ENCODE results near the gene MRPL9.

MRPL9 gene

GRCh38 chr1:151728151-151729054 lies 34.9 kb downstream of the MRPL9 start:
- 79% methylated on average over 15 of the region's 19 CpGs for WGBS (ENCODE audit: insufficient coverage)
- Histone ChIP-seq H3K4me3 (ENCODE audit: control insufficient read depth in 1 of 7, extremely low read depth in 1 of 7, insufficient read depth in 4 of 7, low read depth in 2 of 7, low read length in 6 of 7) (no peak overlapping the region), H3K27ac (ENCODE audit: insufficient read depth in 1 of 2, low read depth in 1 of 2, low read length in 2 of 2, poor library complexity in 1 of 2, severe bottlenecking in 2 of 2) (no peak overlapping the region), H3K27me3 (replicated peaks in 2 of 5; ENCODE audit: control insufficient read depth in 4 of 5, insufficient read depth in 5 of 5, low read length in 4 of 5) (peaks cover 0 to 32% (median 10%) of the 10 kb centered on the region in 5 experiments), H3K9me3 (ENCODE audit: control extremely low read depth in 1 of 5, control insufficient read depth in 4 of 5, insufficient read depth in 2 of 5, low read depth in 1 of 5, low read length in 4 of 5) (no peaks in the 10 kb centered on the region), H3K4me1 (ENCODE audit: control extremely low read depth in 1 of 4, control insufficient read depth in 4 of 4, insufficient read depth in 4 of 4, low read length in 3 of 4) (no peaks in the 10 kb centered on the region), H3K36me3 (ENCODE audit: control insufficient read depth in 4 of 4, insufficient read depth in 4 of 4, low read length in 3 of 4) (no peaks in the 10 kb centered on the region)
- ChIA-PET POLR2A (no interaction called here), CTCF (interaction anchor here (1.0 to 1.5 kb wide), 4 partner anchors 31 to 280 kb away, joined by 3 to 4 read pairs (median 3); partner anchors contain the start of gene TUFT1)
- DNase-seq = no peak

GRCh38 chr1:151723726-151724370 lies 39.4 kb downstream of the MRPL9 start:
- Histone ChIP-seq H3K36me3 (ENCODE audit: control insufficient read depth in 4 of 4, insufficient read depth in 4 of 4, low read length in 3 of 4) (no peaks in the 10 kb centered on the region), H3K9me3 (ENCODE audit: control extremely low read depth in 1 of 5, control insufficient read depth in 4 of 5, insufficient read depth in 2 of 5, low read depth in 1 of 5, low read length in 4 of 5) (no peaks in the 10 kb centered on the region), H3K27me3 (replicated peaks in 2 of 5; ENCODE audit: control insufficient read depth in 4 of 5, insufficient read depth in 5 of 5, low read length in 4 of 5) (peaks cover 10 to 52% (median 24%) of the 10 kb centered on the region in 5 experiments), H3K27ac (ENCODE audit: insufficient read depth in 1 of 2, low read depth in 1 of 2, low read length in 2 of 2, poor library complexity in 1 of 2, severe bottlenecking in 2 of 2) (no peak overlapping the region), H3K4me1 (ENCODE audit: control extremely low read depth in 1 of 4, control insufficient read depth in 4 of 4, insufficient read depth in 4 of 4, low read length in 3 of 4) (peaks cover 11 to 22% (median 14%) of the 10 kb centered on the region in 4 experiments), H3K4me3 (ENCODE audit: control insufficient read depth in 1 of 7, extremely low read depth in 1 of 7, insufficient read depth in 4 of 7, low read depth in 2 of 7, low read length in 6 of 7) (no peak overlapping the region)
- WGBS (ENCODE audit: insufficient coverage) = 50% methylated on average over 1 of the region's 3 CpGs
- DNase-seq = no peak
- POLR2A ChIA-PET = no interaction called here
- CTCF ChIA-PET = interaction anchor here (4.4 kb wide), 1 partner anchor 10 kb away, joined by 18 read pairs; no protein-coding TSS in a partner anchor

GRCh38 chr1:151721788-151722510 lies 41.3 kb downstream of the MRPL9 start:
- Histone ChIP-seq H3K27me3 (replicated peaks in 2 of 5; ENCODE audit: control insufficient read depth in 4 of 5, insufficient read depth in 5 of 5, low read length in 4 of 5) (peaks cover 13 to 57% (median 41%) of the 10 kb centered on the region in 5 experiments), H3K4me1 (ENCODE audit: control extremely low read depth in 1 of 4, control insufficient read depth in 4 of 4, insufficient read depth in 4 of 4, low read length in 3 of 4) (peaks cover 14 to 22% (median 15%) of the 10 kb centered on the region in 4 experiments), H3K27ac (ENCODE audit: insufficient read depth in 1 of 2, low read depth in 1 of 2, low read length in 2 of 2, poor library complexity in 1 of 2, severe bottlenecking in 2 of 2) (no peak overlapping the region), H3K36me3 (ENCODE audit: control insufficient read depth in 4 of 4, insufficient read depth in 4 of 4, low read length in 3 of 4) (no peaks in the 10 kb centered on the region), H3K4me3 (ENCODE audit: control insufficient read depth in 1 of 7, extremely low read depth in 1 of 7, insufficient read depth in 4 of 7, low read depth in 2 of 7, low read length in 6 of 7) (peak overlapping the region; percentile 39 to 67 (median 51)), H3K9me3 (ENCODE audit: control extremely low read depth in 1 of 5, control insufficient read depth in 4 of 5, insufficient read depth in 2 of 5, low read depth in 1 of 5, low read length in 4 of 5) (no peaks in the 10 kb centered on the region)
- POLR2A ChIA-PET = no interaction called here
- WGBS (ENCODE audit: insufficient coverage) = 24% methylated on average over 11 of the region's 17 CpGs
- CTCF ChIA-PET = interaction anchor here (0.8 to 4.4 kb wide), 4 partner anchors 12 to 115 kb away, joined by 3 to 18 read pairs (median 5); no protein-coding TSS in a partner anchor
- no peak for DNase-seq

GRCh38 chr1:151720974-151721787 lies 42.1 kb downstream of the MRPL9 start, which contains the start of gene RIIAD1:
RIIAD1 (plus strand) TSS chr1:151721522; CDS start chr1:151721537, 15 bp downstream.
- H3K9me3 ChIP-seq (ENCODE audit: control extremely low read depth in 1 of 5, control insufficient read depth in 4 of 5, insufficient read depth in 2 of 5, low read depth in 1 of 5, low read length in 4 of 5) = no peaks in the 10 kb centered on the region
- CTCF ChIA-PET = interaction anchor here (1.0 to 1.5 kb wide), 5 partner anchors 12 to 186 kb away, joined by 3 to 8 read pairs (median 3); no protein-coding TSS in a partner anchor
- peaks cover 14 to 26% (median 16%) of the 10 kb centered on the region in 4 experiments for H3K4me1 ChIP-seq (ENCODE audit: control extremely low read depth in 1 of 4, control insufficient read depth in 4 of 4, insufficient read depth in 4 of 4, low read length in 3 of 4)
- no peak within 1 kb of the TSS for H3K27ac ChIP-seq (ENCODE audit: insufficient read depth in 1 of 2, low read depth in 1 of 2, low read length in 2 of 2, poor library complexity in 1 of 2, severe bottlenecking in 2 of 2)
- peak; percentile 31 to 61 (median 57) for DNase-seq
- peak within 1 kb of the TSS; percentile 39 to 85 (median 66) for H3K4me3 ChIP-seq (ENCODE audit: control insufficient read depth in 1 of 7, extremely low read depth in 1 of 7, insufficient read depth in 4 of 7, low read depth in 2 of 7, low read length in 6 of 7)
- POLR2A ChIA-PET = interaction anchor here (0.6 kb wide), 1 partner anchor 71 kb away, joined by 3 read pairs; no protein-coding TSS in a partner anchor
- WGBS (ENCODE audit: insufficient coverage) = 3% methylated on average over 33 of the region's 44 CpGs
- no peaks in the 10 kb centered on the region for H3K36me3 ChIP-seq (ENCODE audit: control insufficient read depth in 4 of 4, insufficient read depth in 4 of 4, low read length in 3 of 4)
- H3K27me3 ChIP-seq (replicated peaks in 2 of 5; ENCODE audit: control insufficient read depth in 4 of 5, insufficient read depth in 5 of 5, low read length in 4 of 5) = peaks cover 13 to 62% (median 48%) of the 10 kb centered on the region in 5 experiments

GRCh38 chr1:151720554-151720953 lies 42.7 kb downstream of the MRPL9 start:
- WGBS (ENCODE audit: insufficient coverage) = 13% methylated on average over 1 of the region's 5 CpGs
- Histone ChIP-seq H3K4me3 (ENCODE audit: control insufficient read depth in 1 of 7, extremely low read depth in 1 of 7, insufficient read depth in 4 of 7, low read depth in 2 of 7, low read length in 6 of 7) (peak overlapping the region in 6 of 7 experiments; percentile 42 to 85 (median 72)), H3K9me3 (ENCODE audit: control extremely low read depth in 1 of 5, control insufficient read depth in 4 of 5, insufficient read depth in 2 of 5, low read depth in 1 of 5, low read length in 4 of 5) (no peaks in the 10 kb centered on the region), H3K36me3 (ENCODE audit: control insufficient read depth in 4 of 4, insufficient read depth in 4 of 4, low read length in 3 of 4) (no peaks in the 10 kb centered on the region), H3K27me3 (replicated peaks in 2 of 5; ENCODE audit: control insufficient read depth in 4 of 5, insufficient read depth in 5 of 5, low read length in 4 of 5) (peaks cover 13 to 65% (median 51%) of the 10 kb centered on the region in 5 experiments), H3K4me1 (ENCODE audit: control extremely low read depth in 1 of 4, control insufficient read depth in 4 of 4, insufficient read depth in 4 of 4, low read length in 3 of 4) (peaks cover 14 to 27% (median 16%) of the 10 kb centered on the region in 4 experiments), H3K27ac (ENCODE audit: insufficient read depth in 1 of 2, low read depth in 1 of 2, low read length in 2 of 2, poor library complexity in 1 of 2, severe bottlenecking in 2 of 2) (no peak overlapping the region)
- DNase-seq = peak in 2 of 3 donors; percentile 57 to 58
- ChIA-PET POLR2A (interaction anchor here (0.6 kb wide), 1 partner anchor 70 kb away, joined by 3 read pairs; no protein-coding TSS in a partner anchor), CTCF (interaction anchor here (1.0 to 1.5 kb wide), 5 partner anchors 13 to 185 kb away, joined by 3 to 8 read pairs (median 3); no protein-coding TSS in a partner anchor)

- Histone ChIP-seq H3K4me1 (ENCODE audit: control extremely low read depth in 1 of 4, control insufficient read depth in 4 of 4, insufficient read depth in 4 of 4, low read length in 3 of 4) (peaks cover 14 to 27% (median 16%) of the 10 kb centered on the region in 4 experiments), H3K27me3 (replicated peaks in 2 of 5; ENCODE audit: control insufficient read depth in 4 of 5, insufficient read depth in 5 of 5, low read length in 4 of 5) (peaks cover 13 to 69% (median 51%) of the 10 kb centered on the region in 5 experiments), H3K27ac (ENCODE audit: insufficient read depth in 1 of 2, low read depth in 1 of 2, low read length in 2 of 2, poor library complexity in 1 of 2, severe bottlenecking in 2 of 2) (no peak overlapping the region), H3K9me3 (ENCODE audit: control extremely low read depth in 1 of 5, control insufficient read depth in 4 of 5, insufficient read depth in 2 of 5, low read depth in 1 of 5, low read length in 4 of 5) (no peaks in the 10 kb centered on the region), H3K36me3 (ENCODE audit: control insufficient read depth in 4 of 4, insufficient read depth in 4 of 4, low read length in 3 of 4) (no peaks in the 10 kb centered on the region), H3K4me3 (ENCODE audit: control insufficient read depth in 1 of 7, extremely low read depth in 1 of 7, insufficient read depth in 4 of 7, low read depth in 2 of 7, low read length in 6 of 7) (peak overlapping the region in 4 of 7 experiments; percentile 66 to 85 (median 80))
- DNase-seq = peak in 1 of 3 donors; percentile 10
- ChIA-PET CTCF (interaction anchor here (1.0 to 1.5 kb wide), 4 partner anchors 15 to 185 kb away, joined by 3 to 8 read pairs (median 3); no protein-coding TSS in a partner anchor), POLR2A (no interaction called here)
- 0% methylated on average over 1 of the region's 1 CpG for WGBS (ENCODE audit: insufficient coverage)
These were observed 43.2 kb downstream of the MRPL9 start for GRCh38 chr1:151720125-151720524.

All from common myeloid progenitor, CD34-positive (primary cell).